GM19351 (cell line): ENCODE data around the gene OR4F17.
"Not testable (repeated sequence)": the region's sequence is repeated elsewhere in the genome, so short reads cannot be mapped to it uniquely, and the experiment has no call there.

ENCODE experiments used
- ATAC-seq: cut with Tn5 transposase; IDR thresholded peaks from one replicate; pipeline ENCODE4 v1.9.1; 2021; ENCODE audit warnings: mild to moderate bottlenecking, moderate library complexity; ENCODE audit not compliant: unreplicated experiment

The OR4F17 gene, protein sequence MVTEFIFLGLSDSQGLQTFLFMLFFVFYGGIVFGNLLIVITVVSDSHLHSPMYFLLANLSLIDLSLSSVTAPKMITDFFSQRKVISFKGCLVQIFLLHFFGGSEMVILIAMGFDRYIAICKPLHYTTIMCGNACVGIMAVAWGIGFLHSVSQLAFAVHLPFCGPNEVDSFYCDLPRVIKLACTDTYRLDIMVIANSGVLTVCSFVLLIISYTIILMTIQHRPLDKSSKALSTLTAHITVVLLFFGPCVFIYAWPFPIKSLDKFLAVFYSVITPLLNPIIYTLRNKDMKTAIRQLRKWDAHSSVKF

DNA sequence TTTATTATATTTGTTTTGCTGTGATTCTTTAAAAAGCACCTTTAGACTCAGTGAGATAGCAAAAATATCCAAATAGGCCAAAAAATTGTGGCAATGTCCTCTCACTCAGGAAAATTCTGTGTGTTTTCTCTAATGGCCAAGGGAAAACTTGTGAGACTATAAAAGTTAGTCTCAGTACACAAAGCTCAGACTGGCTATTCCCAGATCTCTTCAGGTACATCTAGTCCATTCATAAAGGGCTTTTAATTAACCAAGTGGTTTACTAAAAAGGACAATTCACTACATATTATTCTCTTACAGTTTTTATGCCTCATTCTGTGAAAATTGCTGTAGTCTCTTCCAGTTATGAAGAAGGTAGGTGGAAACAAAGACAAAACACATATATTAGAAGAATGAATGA is at the start of gene OR4F17:
TSS of gene OR4F17 (plus strand) at position 301 of the 400 bp plus-strand sequence. CDS start 3,575 bp downstream, outside the sequence.
- not testable (repeated sequence) for ATAC-seq

DNA sequence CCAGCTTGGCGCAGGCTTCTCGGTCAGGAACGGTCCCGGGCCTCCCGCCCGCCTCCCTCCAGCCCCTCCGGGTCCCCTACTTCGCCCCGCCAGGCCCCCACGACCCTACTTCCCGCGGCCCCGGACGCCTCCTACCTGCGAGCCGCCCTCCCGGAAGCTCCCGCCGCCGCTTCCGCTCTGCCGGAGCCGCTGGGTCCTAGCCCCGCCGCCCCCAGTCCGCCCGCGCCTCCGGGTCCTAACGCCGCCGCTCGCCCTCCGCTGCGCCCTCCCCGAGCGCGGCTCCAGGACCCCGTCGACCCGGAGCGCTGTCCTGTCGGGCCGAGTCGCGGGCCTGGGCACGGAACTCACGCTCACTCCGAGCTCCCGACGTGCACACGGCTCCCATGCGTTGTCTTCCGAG is 36.1 kb upstream of the OR4F17 start:
- not testable (repeated sequence) for ATAC-seq

DNA sequence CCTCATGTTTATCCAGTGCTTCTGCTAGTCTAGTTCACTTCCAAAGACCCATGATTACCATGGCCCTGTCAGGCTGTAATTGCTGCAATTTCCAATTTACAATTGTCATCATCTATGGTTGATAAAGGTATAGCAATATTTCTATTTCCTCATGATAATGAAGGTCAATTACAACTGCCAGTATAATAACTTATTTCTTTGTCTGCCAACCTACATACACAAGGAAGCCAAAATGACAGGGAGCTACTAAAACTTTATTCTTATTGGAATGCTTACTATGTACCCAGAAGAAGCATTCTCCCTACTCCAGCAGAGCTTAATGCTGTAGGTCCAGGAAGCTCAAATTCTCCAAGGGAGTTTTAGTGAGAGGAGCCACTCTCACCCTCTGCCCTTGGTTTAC is 24.0 kb upstream of the OR4F17 start:
- ATAC-seq, result not testable (repeated sequence)

DNA sequence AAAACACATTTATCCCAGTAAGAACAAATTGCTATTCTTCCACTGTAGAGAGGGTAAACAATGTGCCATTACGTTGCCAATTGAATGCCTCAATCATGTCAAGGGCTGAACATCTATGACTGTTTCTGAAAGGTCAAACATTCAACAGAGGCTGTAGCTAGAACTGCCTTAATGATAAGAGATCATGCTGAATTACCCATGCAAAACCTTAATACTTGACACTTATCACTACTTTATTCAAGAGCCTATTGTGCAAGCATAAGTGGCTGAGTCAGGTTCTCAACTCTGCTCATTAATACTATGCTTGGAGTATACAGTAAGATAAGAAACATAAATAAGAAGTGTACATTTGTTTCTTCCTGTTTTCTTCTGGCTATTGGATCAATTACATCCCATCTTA is 23.3 kb upstream of the OR4F17 start:
- ATAC-seq, result not testable (repeated sequence)

DNA sequence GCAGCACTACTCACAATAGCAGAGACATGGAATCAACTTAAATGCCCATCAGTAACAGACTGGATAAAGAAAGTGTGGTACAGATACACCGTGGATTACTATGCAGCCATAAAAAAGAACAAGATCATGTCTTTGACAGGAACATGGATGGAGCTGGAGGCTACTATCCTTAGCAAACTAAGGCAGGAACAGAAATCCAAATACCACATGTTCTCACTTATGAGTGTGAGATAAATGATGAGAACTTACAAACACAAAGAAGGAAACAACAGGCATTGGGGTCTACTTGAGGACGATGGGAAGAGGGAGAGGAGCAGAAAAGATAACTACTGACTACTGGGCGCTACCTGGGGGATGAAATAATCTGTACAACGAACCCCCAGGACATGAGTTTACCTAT is 16.2 kb upstream of the OR4F17 start:
- not testable (repeated sequence) for ATAC-seq

DNA sequence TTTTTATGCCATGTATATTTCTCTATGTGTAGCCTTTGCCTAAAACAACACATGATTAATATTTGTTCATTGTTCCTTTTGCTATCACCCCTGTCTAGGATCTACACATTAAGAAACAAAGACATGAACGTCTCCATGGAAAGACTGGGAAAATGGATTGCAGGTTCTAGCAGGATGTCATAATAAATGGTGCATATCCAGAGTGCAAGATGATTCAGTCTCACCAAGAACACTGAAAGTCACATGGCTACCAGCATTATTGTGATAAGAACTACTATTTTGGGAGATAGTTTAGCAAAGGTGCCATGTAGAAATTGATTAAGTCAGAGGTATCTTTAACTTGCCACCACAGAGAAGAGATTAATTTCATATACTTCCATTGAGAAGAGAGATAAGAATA is 12.1 kb upstream of the OR4F17 start:
- ATAC-seq, result not testable (repeated sequence)

DNA sequence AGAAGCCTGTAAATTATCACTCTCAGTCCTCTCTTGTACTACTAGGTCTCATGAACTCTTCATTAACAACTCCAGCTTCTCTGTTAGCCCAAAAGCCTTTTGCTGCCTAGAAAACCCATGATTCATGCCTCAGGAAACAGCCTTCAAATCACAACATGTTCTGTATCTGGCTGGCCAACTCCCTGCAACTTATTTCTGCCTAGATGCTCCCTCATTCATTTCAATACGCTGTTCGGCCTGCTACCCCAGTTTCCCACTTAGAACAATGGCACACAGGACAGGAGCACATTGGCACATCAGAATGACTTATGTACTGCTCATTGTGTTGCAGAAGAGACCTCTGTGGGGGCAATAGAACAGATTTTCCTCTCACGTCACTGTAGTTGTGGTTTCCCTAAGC is 9.3 kb upstream of the OR4F17 start:
- not testable (repeated sequence) for ATAC-seq

DNA sequence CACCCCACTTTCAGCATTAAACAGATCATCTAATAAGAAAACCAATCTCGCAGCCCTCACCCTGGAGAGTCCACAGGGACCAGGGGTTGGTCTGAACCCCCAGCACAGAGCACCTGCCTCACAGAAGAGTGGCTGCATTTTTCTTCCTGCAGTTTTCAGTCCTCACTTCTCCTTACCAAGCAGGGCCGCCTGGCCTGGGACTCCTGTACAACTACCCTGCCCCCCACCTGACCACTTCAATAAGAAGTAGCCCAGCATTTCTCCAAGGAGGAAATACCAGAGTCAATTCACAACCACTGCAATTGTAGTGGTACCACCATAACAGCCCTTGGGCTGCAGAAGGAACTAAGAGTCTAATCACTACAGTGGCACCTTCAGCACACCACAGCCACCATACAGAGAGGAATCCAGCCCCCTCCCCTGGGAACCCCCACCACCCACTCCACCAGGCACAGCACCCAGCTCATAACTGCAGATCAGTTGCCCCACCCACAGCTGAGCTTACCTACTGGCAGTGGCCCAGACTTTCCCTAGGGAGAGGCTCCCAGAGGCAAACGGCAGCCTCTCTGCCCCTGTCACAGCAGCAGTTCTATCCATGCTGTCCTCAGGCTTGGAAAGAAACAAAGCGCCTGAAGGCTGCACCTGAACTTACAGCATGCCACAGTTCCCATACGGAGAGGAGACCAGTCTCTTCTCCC is 13.7 kb downstream of the OR4F17 start:
- ATAC-seq, result not testable (repeated sequence)
